Activated CD8-positive, alpha-beta memory T cell treated with anti-CD3 and anti-CD28 coated beads, Interleukin-2, amount 50 U/mL, for 4 hours (primary cell): ENCODE measurements around the gene TUBA1C.
"Not testable (repeated sequence)": the region's sequence is repeated elsewhere in the genome, so short reads cannot be mapped to it uniquely, and the experiment has no call there.

Source experiments
- DNase-seq: peaks from one replicate; pipeline ENCODE4 v3.0.0-alpha.2; 2020

The TUBA1C gene

GRCh38 chr12:49255857-49256637 lies 8.8 kb upstream of the TUBA1C start:
- no peak for DNase-seq

- not testable (repeated sequence) for DNase-seq
These were observed 7.2 kb upstream of the TUBA1C start for GRCh38 chr12:49257508-49258184.

GRCh38 chr12:49259452-49259851 lies 5.4 kb upstream of the TUBA1C start:
- no peak for DNase-seq

GRCh38 chr12:49260166-49260565 lies 4.7 kb upstream of the TUBA1C start:
- no peak for DNase-seq

GRCh38 chr12:49260571-49261363 lies 4.1 kb upstream of the TUBA1C start:
- DNase-seq = no peak

GRCh38 chr12:49261721-49262120 lies 3.2 kb upstream of the TUBA1C start:
- DNase-seq = no peak

- no peak for DNase-seq
These were observed 1.5 kb upstream of the TUBA1C start for GRCh38 chr12:49263400-49263763.

GRCh38 chr12:49264466-49264872 lies 413 bp upstream of the TUBA1C start:
- peak; percentile 48 for DNase-seq

GRCh38 chr12:49269191-49269590 lies 4.3 kb downstream of the TUBA1C start:
- DNase-seq = not testable (repeated sequence)

GRCh38 chr12:49272790-49273725 lies 8.2 kb downstream of the TUBA1C start:
- DNase-seq = no peak

GRCh38 chr12:49273726-49274395 lies 9.0 kb downstream of the TUBA1C start:
- DNase-seq = no peak

- no peak for DNase-seq
These were observed 9.7 kb downstream of the TUBA1C start for GRCh38 chr12:49274396-49275069.

- DNase-seq = no peak
These were observed 11.7 kb downstream of the TUBA1C start for GRCh38 chr12:49276304-49277290.

- DNase-seq = no peak
These were observed 12.6 kb downstream of the TUBA1C start for GRCh38 chr12:49277466-49277865.

GRCh38 chr12:49279706-49280159 lies 14.9 kb downstream of the TUBA1C start:
- no peak for DNase-seq

- not testable (repeated sequence) for DNase-seq
These were observed 15.7 kb downstream of the TUBA1C start for GRCh38 chr12:49280545-49280944.

GRCh38 chr12:49282302-49282701 lies 17.4 kb downstream of the TUBA1C start:
- DNase-seq = no peak

GRCh38 chr12:49282740-49283375 lies 18.0 kb downstream of the TUBA1C start:
- DNase-seq = not testable (repeated sequence)
